NCI-H1092 treated with DMSO at 0.1 percent for 48 hours (cell line): ENCODE data around the gene RTBDN.
A peak's percentile ranks its signal among the peaks of the same experiment; 100 is the strongest.

Experiments
- DNase-seq: peaks from one replicate; lab custom pipeline; 2025; lab: John Stamatoyannopoulos, UW

The RTBDN gene

GRCh38 chr19:12779162-12779993 is 55.0 kb downstream of the RTBDN start:
- peak; percentile 58 for DNase-seq

DNA sequence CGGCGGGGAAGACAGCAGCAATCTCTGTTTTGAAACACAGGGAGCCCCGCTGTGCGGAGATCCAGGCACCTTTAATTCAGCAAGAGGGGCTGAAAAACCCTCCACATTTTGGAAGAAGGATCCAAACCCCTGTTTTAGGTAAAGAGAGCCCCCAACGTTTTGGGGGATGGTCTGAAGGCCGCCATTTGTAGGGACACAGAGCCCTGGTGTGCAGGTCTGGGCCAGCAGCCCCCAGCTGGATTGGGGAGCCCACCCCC is 55.5 kb downstream of the RTBDN start:
- DNase-seq = no peak

DNA sequence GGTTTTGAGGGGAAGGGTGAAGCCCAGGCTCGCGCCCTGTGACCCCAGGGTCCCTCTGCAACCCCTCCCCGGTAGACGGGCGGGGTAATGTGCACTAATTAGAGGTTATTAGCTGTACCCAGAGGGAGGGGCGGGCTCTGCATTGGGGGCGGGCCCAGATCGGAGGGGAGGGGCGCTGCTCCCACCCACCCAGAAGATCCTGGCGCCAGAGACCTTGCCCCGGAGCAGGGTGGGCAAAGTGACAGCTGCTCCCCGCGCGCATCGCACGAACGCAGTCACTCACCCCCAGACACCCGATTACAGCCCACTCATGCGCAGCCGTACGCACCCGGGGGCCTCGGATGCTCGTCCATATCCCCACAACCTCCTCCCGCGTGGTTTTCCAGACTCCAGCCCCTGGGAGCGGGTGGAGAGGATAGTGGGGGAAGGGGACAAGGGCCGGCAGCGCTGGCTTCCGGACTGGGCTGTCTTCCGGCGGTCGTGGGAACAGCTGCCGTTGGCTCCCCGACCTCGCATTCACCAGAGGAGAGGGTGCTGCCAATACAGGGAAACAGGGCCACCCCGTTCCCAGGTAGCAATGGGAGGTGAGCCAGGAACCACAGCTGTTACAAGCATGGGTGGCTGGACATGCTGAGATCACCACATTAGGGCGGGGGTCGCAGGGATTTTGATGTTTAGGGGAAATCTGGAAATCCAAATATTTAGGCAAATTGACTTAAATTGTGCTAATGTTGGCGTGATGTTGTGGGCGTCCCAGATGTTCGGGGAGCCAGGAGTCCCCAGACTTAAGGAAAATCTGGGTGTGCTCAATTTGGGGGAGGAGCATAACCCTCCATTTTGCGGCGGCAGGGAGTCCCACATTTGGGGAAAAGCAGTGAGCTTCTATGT is 56.1 kb downstream of the RTBDN start:
- DNase-seq = peak; percentile 80

DNA sequence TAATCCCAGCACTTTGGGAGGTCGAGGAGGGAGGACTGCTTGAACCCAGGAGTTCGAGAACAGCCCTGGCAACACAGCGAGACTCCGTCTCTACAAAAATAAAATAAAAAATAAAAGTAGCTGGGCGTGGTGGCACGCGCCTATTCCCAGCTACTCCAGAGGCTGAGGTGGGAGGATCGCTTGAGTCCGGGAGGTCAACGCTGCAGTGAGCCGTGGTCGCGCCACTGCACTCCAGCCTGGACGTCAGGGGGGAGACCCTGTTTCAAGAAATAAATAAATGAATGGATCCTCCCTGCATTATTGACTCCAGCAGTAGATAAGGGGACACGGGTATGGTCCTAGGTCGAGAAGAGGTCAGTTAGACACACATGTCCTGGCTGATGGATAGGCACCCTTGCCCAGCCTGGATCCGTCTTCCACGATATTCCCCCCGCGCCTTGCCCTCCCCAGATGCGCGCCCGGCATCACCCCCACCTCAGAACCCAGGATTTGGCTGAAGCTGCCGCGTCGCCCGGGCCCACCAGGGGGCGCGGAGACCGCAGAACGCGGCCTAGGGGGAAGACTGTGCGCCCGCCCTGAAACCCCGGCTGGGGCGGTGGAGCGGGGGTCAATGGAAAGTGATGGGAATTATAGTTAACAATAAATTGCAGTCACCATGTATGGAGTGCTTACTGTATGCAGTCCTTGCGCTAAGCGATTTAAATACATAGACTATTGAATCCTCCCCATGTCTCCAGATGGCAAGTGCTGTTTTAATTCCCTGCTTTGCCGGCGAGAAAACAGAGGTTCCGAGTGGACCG is 57.0 kb downstream of the RTBDN start:
- peak; percentile 84 for DNase-seq
